Measurements from ENCODE around the gene GATA6. TPM values are rescaled to one million over a fixed set of nuclear protein-coding genes. Genes with fewer than 3 reads are reported as not detected.
"Not testable (repeated sequence)": the region's sequence is repeated elsewhere in the genome, so short reads cannot be mapped to it uniquely, and the experiment has no call there.

GATA6 gene
- total RNA-seq, 2 experiments from 2014 or later = not detected

DNA sequence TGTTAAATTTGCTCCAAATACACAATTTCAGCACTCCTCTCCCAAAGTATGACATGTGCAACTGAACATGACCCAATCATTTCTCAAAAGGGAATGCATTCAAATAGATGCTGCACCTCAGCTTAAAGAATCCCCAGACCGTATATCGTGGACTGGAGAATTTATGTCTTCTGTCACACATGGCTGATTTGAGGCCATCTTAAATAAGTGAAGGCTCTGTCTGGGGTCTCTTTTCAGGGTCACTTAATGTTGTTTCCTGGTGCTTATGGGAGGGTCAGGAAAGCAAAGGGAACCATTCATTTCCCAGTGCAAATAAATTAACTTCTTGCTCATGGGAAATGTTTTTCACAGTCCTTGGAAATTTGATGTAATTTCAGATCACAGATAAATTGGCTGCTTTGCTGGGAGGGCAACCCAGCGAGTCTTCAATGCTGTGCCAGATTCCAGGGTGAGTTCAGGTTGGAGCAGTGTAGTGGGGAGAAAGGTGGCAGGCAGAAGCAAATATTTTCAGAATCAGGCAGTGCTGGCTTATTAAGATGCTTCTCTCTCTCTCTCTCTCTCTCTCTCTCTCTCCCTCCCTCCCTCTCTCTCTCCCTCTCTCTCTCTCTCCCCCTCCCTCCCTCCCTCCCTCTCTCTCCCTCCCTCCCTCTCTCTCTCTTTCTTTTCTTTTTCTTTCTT, 34.3 kb downstream of the GATA6 start:
- CTCF ChIA-PET = no interaction called here
- intact Hi-C loops (cut with micrococcal nuclease) = no loop called here
- Mint-ChIP-seq H3K27ac (no peak overlapping the region), H3K27me3 (ENCODE audit: low read depth) (peaks cover 6% of the 10 kb centered on the region), H3K4me3 (no peak overlapping the region), H3K9me3 (no peaks in the 10 kb centered on the region), H3K4me1 (ENCODE audit: low read depth) (no peaks in the 10 kb centered on the region), H3K36me3 (ENCODE audit: low read depth) (no peaks in the 10 kb centered on the region)
- DNase-seq = no peak

GRCh38 chr18:22204214-22204536, 34.8 kb downstream of the GATA6 start:
- H3K9me3 Mint-ChIP-seq = no peaks in the 10 kb centered on the region
- H3K4me1 Mint-ChIP-seq (ENCODE audit: low read depth) = no peaks in the 10 kb centered on the region
- no peaks in the 10 kb centered on the region for H3K36me3 Mint-ChIP-seq (ENCODE audit: low read depth)
- intact Hi-C loops (cut with micrococcal nuclease) = no loop called here
- CTCF ChIA-PET = no interaction called here
- H3K27ac Mint-ChIP-seq = no peak overlapping the region
- no peak overlapping the region for H3K4me3 Mint-ChIP-seq
- no peak for DNase-seq
- peaks cover under 1% of the 10 kb centered on the region for H3K27me3 Mint-ChIP-seq (ENCODE audit: low read depth)

DNA sequence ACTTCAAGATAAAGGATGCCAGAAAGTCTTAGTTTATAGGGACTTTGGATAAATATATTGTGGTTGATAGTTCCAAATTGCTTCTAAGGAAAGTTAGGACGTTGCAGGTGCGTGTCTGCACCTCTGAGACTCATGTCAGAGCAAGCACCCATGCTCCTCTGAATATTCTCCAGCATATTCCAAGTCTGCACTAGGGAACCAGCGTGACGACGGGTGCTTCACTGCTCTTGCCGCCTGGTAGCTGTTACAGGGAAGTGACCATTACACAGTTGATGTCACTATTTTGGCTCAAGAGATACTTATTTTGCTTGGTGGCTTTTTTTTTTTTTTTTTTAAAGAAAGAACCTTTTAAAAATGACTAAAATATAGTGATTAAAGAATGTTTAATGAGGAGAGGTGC, 35.6 kb downstream of the GATA6 start:
- H3K4me1 Mint-ChIP-seq (ENCODE audit: low read depth) = no peaks in the 10 kb centered on the region

DNA sequence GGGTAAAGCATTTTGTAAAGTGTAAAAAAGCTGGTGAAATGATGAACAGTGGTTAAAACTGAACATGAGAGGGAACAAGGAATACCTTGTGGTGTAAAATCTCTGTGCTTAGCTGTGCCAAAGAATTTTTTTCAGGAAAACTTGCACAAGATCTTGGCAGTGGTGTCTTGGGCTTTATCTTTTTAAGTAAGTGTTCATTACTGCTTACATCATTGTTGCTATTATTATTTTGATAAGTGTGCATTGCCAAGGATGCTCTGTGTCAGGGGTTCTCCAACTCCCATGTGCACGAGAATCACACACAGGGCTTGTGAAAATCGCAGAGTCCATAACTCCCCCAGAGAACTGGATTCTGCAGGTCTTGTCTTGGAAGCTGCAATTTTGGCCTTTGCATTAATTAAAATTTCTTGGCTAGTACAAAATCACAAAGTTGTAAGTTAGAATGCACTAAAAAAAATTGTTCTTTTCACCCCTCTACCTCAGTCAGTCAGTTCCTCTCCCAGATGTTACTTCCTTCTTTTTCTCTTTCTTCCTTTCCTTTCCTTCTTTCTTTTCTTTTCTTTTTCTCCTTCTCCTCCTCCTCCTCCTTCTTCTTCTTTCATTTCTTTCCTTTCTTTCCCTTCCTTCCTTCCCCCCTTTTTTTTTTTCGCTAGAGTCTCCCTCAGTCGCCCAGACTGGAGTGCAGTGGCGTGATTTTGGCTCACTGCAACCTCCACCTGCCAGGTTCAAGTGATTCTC, 37.8 kb downstream of the GATA6 start:
- no peaks in the 10 kb centered on the region for H3K9me3 Mint-ChIP-seq
- CTCF ChIA-PET = no interaction called here
- no peaks in the 10 kb centered on the region for H3K4me1 Mint-ChIP-seq (ENCODE audit: low read depth)
- H3K36me3 Mint-ChIP-seq (ENCODE audit: low read depth) = no peaks in the 10 kb centered on the region
- intact Hi-C loops (cut with micrococcal nuclease) = no loop called here
- no peak overlapping the region for H3K4me3 Mint-ChIP-seq
- H3K27ac Mint-ChIP-seq = no peak overlapping the region
- H3K27me3 Mint-ChIP-seq (ENCODE audit: low read depth) = no peaks in the 10 kb centered on the region
- no peak for DNase-seq

More for the DNA sequence above, 35.6 kb downstream of the GATA6 start:
- CTCF ChIA-PET = no interaction called here
- H3K36me3 Mint-ChIP-seq (ENCODE audit: low read depth) = no peaks in the 10 kb centered on the region
- intact Hi-C loops (cut with micrococcal nuclease) = no loop called here
- DNase-seq = no peak
- H3K27me3 Mint-ChIP-seq (ENCODE audit: low read depth) = no peaks in the 10 kb centered on the region
- no peak overlapping the region for H3K27ac Mint-ChIP-seq
- H3K4me3 Mint-ChIP-seq = no peak overlapping the region
- H3K9me3 Mint-ChIP-seq = no peaks in the 10 kb centered on the region

GRCh38 chr18:22210311-22210754, 40.9 kb downstream of the GATA6 start:
- Mint-ChIP-seq H3K36me3 (ENCODE audit: low read depth) (no peaks in the 10 kb centered on the region), H3K4me1 (ENCODE audit: low read depth) (no peaks in the 10 kb centered on the region), H3K9me3 (no peaks in the 10 kb centered on the region), H3K4me3 (no peak overlapping the region), H3K27ac (no peak overlapping the region), H3K27me3 (ENCODE audit: low read depth) (no peaks in the 10 kb centered on the region)
- no peak for DNase-seq
- CTCF ChIA-PET = no interaction called here
- intact Hi-C loops (cut with micrococcal nuclease) = no loop called here

GRCh38 chr18:22211657-22212056, 42.3 kb downstream of the GATA6 start:
- Mint-ChIP-seq H3K9me3 (no peaks in the 10 kb centered on the region), H3K27ac (no peak overlapping the region), H3K27me3 (ENCODE audit: low read depth) (no peaks in the 10 kb centered on the region), H3K36me3 (ENCODE audit: low read depth) (no peaks in the 10 kb centered on the region), H3K4me3 (no peak overlapping the region), H3K4me1 (ENCODE audit: low read depth) (no peaks in the 10 kb centered on the region)
- CTCF ChIA-PET = no interaction called here
- intact Hi-C loops (cut with micrococcal nuclease) = no loop called here
- no peak for DNase-seq

DNA sequence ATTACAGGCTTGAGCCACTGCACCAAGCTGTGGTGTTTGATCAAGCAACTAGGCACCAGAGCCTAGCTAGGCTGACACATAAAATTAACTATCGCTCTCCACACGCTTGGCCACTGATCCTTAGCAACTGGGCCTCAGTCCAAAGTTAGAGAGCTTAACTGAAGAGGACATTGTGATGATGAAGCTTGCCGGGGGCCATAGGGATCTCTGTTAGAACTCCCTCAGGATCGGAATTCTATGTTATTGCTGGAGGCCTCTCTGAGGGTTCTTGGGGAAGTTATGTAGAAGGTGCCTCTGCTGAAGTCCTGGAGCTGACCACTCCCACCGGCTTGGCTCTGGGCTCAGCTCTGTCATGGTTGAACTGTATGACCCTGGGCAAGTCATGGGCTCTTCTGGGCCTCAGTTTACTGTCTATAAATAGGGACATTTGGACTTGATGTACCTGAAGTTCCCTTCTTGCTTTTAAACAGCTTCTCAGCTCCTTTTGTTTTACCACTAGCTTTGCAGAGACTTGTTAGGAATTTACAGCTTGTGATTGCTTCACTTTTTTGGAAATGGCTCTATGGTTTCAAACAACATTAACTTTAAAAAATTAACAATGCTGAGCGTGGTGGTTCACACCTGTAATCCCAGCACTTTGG, 44.1 kb downstream of the GATA6 start:
- Mint-ChIP-seq H3K4me3 (no peak overlapping the region), H3K9me3 (no peaks in the 10 kb centered on the region), H3K36me3 (ENCODE audit: low read depth) (no peaks in the 10 kb centered on the region), H3K4me1 (ENCODE audit: low read depth) (no peaks in the 10 kb centered on the region), H3K27me3 (ENCODE audit: low read depth) (no peaks in the 10 kb centered on the region), H3K27ac (no peak overlapping the region)
- intact Hi-C loops (cut with micrococcal nuclease) = no loop called here
- DNase-seq = no peak
- CTCF ChIA-PET = interaction anchor here (0.7 kb wide), 1 partner anchor 491 kb away, joined by 5 read pairs; no protein-coding TSS in a partner anchor

DNA sequence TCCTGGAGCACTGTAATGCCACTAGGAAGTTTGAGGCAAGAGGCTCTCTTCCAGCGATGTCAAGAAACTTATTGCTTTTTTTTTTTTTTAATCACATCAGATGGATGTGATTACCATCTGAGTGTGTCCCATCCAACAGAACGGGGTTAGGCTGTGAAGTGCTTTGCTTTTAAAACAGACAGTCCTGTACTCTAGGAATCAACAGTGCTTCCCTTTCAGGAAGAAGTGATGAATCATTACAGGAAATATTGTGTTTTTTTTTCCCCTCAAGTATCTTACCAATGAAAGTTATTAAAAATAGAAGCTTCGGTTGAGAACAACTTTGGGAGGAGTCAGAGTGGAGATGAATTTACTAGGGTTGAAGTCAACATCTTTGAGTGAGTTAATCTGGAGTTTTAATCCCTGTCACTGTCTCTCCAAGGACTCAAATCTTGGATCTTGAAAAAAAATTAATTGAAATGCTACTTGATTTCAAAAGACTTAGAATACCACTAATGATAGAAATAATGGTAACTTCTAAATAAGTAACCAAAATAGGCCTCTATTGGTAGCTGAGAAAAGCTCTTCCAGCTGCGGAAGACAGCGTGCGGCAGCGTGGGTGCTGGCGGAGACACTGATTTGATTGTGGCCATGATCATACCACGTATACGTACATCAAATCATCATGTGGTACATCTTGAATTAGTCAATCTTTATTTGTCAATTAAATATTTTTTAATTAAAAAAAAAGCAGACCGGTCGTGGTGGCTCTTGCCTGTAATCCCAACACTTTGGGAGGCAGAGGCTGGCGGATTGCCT, 45.5 kb downstream of the GATA6 start:
- intact Hi-C loops (cut with micrococcal nuclease) = no loop called here
- H3K9me3 Mint-ChIP-seq = no peaks in the 10 kb centered on the region
- DNase-seq = no peak
- no peaks in the 10 kb centered on the region for H3K4me1 Mint-ChIP-seq (ENCODE audit: low read depth)
- H3K36me3 Mint-ChIP-seq (ENCODE audit: low read depth) = no peaks in the 10 kb centered on the region
- H3K4me3 Mint-ChIP-seq = no peak overlapping the region
- H3K27ac Mint-ChIP-seq = no peak overlapping the region
- no peaks in the 10 kb centered on the region for H3K27me3 Mint-ChIP-seq (ENCODE audit: low read depth)
- CTCF ChIA-PET = no interaction called here

DNA sequence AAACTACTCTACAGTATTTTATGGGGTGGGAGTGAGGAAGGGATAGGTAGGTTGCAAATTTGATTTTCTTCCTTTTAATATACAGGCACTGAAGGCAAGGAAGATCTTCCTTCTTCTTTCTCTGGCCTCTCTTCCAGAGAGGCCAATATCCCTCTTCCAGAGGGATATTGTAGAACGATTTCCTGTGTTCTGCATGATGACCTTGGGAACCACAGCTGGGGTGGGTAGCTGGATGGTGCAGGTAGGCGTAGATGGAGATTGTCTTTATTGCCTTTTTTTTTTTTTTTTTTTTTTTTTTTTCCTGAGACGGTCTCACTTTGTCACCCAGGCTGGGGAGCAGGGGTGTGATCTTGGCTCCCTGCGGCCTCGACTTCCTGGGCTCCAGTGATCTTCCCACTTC, 49.4 kb downstream of the GATA6 start:
- Mint-ChIP-seq H3K4me1 (ENCODE audit: low read depth) (peaks cover 3% of the 10 kb centered on the region), H3K9me3 (no peaks in the 10 kb centered on the region), H3K36me3 (ENCODE audit: low read depth) (no peaks in the 10 kb centered on the region), H3K27me3 (ENCODE audit: low read depth) (no peaks in the 10 kb centered on the region), H3K27ac (no peak overlapping the region), H3K4me3 (no peak overlapping the region)
- CTCF ChIA-PET = no interaction called here
- intact Hi-C loops (cut with micrococcal nuclease) = no loop called here
- DNase-seq = no peak

DNA sequence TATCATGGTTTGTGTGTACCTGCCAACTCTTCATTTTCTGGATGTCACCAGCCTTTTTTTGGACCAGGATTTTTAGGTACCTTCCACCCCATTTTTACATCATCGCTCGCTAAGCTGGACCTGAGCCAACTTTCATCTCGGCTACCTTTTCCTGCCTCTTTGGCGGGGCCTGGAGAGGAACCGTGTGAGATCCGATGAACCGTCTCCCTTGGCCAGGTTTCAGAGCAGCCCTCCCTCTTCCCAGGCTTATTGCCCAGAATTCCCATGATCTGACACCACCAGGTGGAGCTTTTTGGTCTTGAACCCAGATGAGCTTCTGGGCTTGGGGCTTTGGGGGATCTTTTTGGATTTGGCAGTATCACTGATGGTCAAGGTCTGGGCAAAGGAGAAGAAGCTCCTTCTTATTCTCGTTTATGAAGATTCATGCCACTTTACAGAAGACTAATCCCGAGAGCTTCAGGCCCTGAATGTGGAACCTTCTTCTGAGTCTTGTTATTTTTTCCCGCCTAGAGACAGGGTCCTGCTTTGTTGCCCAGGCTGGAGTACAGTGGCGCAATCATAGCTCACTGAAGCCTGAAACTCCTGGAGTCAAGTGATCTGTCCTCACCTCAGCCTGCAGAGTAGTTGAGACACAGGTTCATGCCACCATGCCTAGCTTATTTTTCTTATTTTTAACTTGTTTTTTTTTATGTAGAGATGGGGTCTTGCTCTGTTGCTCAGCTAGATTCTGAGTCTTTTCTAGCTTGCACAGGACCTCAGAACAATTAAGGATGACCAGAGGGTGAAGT, 50.4 kb downstream of the GATA6 start:
- no peak for DNase-seq
- H3K36me3 Mint-ChIP-seq (ENCODE audit: low read depth) = no peaks in the 10 kb centered on the region
- H3K9me3 Mint-ChIP-seq = no peaks in the 10 kb centered on the region
- intact Hi-C loops (cut with micrococcal nuclease) = loop anchor here (10.0 kb wide), 1 partner anchor 55 kb away; no protein-coding TSS in a partner anchor
- H3K4me1 Mint-ChIP-seq (ENCODE audit: low read depth) = peaks cover 3% of the 10 kb centered on the region
- no peaks in the 10 kb centered on the region for H3K27me3 Mint-ChIP-seq (ENCODE audit: low read depth)
- CTCF ChIA-PET = interaction anchor here (0.7 kb wide), 1 partner anchor 24 kb away, joined by 4 read pairs; no protein-coding TSS in a partner anchor
- H3K4me3 Mint-ChIP-seq = no peak overlapping the region
- H3K27ac Mint-ChIP-seq = no peak overlapping the region

DNA sequence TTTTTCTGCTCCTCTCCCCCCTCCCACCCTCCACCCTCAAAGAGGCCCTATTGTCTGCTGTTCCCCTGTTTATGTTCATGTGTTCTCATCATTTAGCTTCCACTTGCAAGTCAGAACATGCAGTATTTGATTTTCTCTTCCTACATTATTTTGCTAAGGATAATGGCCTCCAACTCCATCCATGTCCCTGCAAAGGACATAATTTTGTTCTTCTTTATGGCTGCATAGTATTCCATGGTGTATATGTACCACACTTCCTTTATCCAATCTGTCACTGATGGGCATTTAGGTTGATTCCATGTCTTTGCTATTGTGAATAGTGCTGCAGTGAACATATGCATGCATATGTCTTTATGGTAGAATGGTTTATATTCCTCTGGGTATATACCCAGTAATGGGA, 51.2 kb downstream of the GATA6 start:
- H3K9me3 Mint-ChIP-seq; CTCF ChIA-PET; H3K4me3 Mint-ChIP-seq; H3K27ac Mint-ChIP-seq; H3K4me1 Mint-ChIP-seq (ENCODE audit: low read depth); H3K36me3 Mint-ChIP-seq (ENCODE audit: low read depth); DNase-seq; H3K27me3 Mint-ChIP-seq (ENCODE audit: low read depth): not testable (repeated sequence)
- intact Hi-C loops (cut with micrococcal nuclease) = loop anchor here (10.0 kb wide), 1 partner anchor 54 kb away; no protein-coding TSS in a partner anchor

DNA sequence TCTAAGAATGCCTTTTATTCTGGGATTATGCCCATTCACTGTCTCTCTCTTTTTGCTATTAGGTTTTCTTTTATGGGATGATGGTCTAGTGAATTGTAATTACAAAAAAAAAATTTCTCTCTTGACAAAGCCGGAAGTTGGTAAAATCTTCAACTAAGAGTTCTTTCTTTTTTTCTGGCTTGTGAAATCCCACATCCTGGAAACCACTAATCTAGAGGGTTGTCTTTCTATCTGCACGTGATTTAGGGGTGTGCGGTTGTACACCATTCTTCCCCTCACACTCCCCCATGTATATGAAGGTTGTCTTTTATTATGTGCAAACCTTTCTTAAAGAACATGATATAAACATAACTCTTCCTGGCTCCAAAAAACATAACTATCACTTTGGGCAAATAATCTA, 52.0 kb downstream of the GATA6 start:
- Mint-ChIP-seq H3K27ac (no peak overlapping the region), H3K27me3 (ENCODE audit: low read depth) (no peaks in the 10 kb centered on the region), H3K9me3 (no peaks in the 10 kb centered on the region), H3K4me1 (ENCODE audit: low read depth) (peaks cover 3% of the 10 kb centered on the region), H3K4me3 (no peak overlapping the region), H3K36me3 (ENCODE audit: low read depth) (no peaks in the 10 kb centered on the region)
- CTCF ChIA-PET = no interaction called here
- no peak for DNase-seq
- intact Hi-C loops (cut with micrococcal nuclease) = loop anchor here (10.0 kb wide), 1 partner anchor 53 kb away; no protein-coding TSS in a partner anchor

Measured in activated naive CD4-positive, alpha-beta T cell treated with anti-CD3 and anti-CD28 coated beads for 36 hours (primary cell).